Pulmonary artery endothelial cell (primary cell): ENCODE data around the gene CFHR5. TPM values are rescaled to one million over a fixed set of nuclear protein-coding genes. Genes with fewer than 3 reads are reported as not detected.
"Not testable (repeated sequence)": the region's sequence is repeated elsewhere in the genome, so short reads cannot be mapped to it uniquely, and the experiment has no call there.

Source experiments
- DNase-seq: peaks from one replicate; pipeline ENCODE4 v3.0.0-alpha.2; 2011; ENCODE audit warnings: low read depth, low spot score
- total RNA-seq: library from RNA; depleted of rRNA; stranded (reverse); fragments of >200 nt; gene quantifications from 2 replicates; pipeline ENCODE4 v1.2.3, GENCODE V29; 2014

Gene CFHR5
- not detected in 2 replicates for total RNA-seq

DNA sequence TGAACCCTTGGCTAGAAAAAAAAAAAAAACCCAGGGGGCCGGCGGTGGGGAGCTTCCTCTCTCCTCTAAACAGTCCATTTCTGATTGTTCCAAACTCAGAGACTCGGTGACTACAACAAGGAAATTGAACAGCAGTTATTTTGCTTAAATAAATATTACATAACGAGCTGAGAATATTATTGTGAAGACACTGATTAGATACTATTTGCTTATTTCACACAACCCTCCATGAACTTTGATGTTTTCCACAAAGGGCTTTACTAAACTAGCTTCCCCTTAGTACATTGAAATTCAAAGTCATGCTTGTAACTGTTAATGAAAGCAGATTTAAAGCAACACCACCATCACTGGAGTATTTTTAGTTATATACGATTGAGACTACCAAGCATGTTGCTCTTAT lies at the start of gene CFHR5:
TSS of gene CFHR5 (plus strand) at position 279 of the 400 bp plus-strand sequence. CDS start at position 388, 109 bp downstream.
- DNase-seq: no peak

DNA sequence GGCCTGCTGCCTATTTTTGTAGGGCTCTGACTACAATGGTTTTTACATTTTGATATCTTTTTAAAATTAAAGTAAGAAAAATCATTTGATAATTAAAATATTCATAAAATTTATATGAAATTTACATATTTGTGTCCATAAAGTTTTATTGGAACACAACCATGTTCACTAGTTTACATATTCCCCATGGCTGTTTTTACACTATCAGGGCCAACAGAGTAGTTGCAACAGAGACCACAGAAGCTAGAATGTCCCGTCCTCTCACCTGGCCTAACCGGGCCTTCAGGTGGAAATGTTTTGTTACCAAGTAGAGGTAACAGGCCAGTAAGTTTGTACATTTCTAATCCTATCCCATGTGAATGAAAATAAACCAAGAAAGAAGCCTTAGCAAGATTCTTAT lies 44.5 kb upstream of the CFHR5 start:
- not testable (repeated sequence) for DNase-seq

DNA sequence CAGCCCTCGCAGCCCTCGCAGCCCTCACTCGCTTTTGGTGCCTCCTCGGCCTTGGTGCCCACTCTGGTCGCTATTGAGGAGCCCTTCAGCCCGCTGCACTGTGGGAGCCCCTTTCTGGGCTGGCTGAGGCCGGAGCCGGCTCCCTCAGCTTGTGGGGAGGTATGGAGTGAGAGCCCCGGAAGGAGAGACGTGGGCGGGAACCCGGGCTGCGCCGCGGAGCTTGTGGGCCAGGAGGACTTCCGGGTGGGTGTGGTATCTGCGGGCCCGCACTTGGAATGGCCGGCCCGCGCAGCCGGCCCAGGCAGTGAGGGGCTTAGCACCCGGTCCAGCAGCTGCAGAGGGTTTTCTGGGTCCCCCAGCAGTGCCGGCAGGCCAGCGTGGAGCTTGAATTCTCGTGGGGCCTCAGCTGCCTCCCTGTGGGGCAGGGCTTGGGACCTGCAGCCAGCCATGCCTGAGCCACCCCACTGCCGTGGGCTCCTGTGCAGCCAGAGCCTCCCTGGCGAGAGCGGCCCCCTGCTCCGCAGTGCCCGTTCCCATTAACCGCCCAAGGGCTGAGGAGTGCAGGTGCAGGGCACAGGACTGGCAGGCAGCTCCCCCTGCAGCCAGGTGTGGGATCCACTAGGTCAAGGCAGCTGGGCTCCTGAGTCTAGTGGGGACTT lies 43.7 kb upstream of the CFHR5 start:
- DNase-seq: no peak

DNA sequence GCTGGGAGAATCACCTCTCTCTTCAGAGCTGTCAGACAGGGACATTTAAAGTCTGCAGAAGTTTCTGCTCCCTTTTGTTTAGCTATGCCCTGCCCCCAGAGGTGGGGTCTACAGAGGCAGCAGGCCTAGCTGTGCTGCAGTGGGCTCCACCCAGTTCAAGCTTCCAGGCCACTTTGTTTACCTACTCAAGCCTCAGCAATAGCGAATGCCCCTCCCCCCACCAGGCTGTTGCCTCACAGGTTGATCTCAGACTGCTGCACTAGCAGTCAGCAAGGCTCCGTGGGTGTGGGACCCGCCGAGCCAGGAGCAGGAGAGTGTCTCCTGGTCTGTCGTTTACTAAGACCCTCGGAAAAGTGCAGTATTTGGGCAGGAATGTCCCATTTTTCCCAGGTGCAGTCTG lies 35.9 kb upstream of the CFHR5 start:
- not testable (repeated sequence) for DNase-seq

DNA sequence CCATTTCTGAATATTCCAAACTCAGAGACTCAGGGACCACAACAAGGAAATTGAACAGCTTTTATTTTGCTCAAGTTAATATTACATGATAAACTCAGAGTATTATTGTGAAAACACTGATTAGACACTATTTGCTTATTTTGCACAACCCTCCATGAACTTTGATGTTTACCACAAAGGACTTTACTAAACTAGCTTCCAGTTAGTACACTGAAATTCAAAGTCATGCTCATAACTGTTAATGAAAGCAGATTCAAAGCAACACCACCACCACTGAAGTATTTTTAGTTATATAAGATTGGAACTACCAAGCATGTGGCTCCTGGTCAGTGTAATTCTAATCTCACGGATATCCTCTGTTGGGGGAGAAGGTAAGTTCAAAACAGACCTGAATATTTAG lies 33.8 kb upstream of the CFHR5 start, which contains the start of gene CFHR2:
TSS of gene CFHR2 (plus strand) at position 171 of the 400 bp plus-strand sequence. CDS start at position 314, 143 bp downstream.
- not testable (repeated sequence) for DNase-seq

DNA sequence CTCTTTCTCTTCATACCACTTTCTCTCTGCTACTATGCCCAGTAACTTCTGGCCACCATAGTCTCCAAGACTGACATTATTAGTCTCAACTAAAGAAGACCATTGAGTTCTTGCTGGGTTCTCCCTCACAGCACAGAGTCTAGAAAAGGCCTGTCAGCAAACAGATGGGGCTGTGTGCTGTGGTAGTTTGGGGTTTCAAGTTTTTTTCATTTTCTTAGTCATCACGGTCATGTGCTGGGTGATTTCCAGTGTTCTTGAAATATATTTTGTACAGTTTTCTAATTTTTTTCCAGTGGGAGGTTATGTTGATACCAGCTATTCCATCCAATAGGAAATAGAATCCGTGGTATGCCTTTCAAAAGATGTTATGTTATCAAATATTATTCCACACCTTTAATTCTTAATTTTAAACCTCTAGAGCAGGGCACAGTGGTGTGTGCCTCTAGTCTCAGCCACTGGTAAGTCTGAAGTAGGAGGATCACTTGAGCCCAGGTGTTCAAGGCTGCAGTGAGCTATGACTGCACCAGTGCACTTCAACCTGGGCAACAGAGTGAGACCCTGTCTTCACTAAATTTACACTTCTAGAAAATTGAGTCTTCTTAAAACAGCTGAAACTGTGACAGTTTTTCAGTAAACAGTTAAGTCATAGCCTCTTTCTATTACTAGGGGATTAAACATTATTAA lies 25.5 kb upstream of the CFHR5 start:
- DNase-seq: no peak

DNA sequence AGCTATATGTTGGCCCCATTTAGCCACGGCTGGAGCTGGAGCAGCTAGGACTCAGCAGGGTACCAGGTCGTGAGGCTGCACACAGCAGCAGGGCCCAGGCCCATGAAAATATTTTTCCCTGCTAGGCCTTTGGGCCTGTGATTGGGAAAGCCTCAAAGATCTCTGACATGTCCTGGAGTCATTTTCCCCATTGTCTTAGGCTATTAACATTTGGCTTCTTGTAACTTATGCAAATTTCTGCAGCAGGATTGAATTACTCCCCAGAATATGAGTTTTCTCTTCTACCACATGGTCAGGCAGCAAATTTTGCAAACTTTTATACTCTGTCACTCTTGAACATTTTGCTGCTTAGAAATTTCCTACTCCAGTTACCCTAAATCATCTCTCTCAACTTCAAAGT lies 22.6 kb upstream of the CFHR5 start:
- DNase-seq: no peak

DNA sequence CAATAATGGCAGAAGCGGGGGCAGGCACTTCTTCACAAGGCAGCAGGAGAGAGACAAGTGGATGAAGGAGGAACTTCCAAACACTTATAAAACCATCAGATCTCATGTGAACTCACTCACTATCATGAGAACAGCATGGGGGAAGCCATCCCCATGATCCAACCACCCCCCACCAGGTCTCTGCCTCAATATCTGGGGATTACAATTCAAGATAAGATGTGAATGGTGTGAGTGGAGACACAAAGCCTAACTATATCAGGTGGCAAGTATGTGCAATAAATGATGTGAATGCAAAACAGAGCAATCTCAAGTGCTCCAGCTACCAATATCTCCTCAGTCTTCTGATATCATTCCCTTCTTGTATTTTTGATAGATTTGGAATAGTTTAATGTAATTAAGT lies 21.4 kb upstream of the CFHR5 start:
- no peak for DNase-seq

DNA sequence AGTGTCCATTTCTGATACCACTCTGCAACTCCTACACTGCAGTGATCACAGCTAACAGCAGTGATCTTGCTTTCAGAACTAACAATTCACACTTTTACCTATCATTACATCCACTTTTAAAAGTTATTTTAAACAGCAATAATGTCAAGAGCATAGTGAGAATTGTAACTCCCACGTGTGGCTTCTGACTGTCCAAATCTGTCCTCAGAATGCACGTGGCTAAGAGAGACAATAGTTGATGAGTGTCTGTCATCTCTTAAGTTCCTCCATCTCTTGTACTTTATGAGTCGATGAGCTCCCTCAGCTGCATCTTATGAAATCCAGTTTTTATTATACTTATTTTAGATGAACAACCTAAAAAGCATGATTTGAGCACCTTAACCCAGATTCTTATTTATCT lies 16.5 kb upstream of the CFHR5 start:
- no peak for DNase-seq

DNA sequence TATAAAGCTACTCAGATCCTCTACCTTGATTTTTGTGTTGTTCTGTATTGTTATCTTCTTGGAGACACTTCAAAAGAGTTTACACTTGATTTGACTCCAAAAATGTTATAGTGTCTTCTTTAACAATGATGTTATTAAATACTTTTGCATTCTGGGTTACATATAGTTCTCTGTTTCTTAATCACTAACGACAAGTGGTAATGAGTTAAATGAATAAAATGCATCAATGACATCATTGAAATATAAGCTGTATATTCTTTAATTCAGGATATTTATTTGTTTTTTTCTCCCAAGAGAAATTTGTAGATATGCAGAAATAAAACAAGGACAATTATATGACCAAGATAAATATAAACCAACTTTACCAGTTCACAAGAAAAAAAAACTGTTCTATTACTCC lies 7.2 kb upstream of the CFHR5 start:
- no peak for DNase-seq

DNA sequence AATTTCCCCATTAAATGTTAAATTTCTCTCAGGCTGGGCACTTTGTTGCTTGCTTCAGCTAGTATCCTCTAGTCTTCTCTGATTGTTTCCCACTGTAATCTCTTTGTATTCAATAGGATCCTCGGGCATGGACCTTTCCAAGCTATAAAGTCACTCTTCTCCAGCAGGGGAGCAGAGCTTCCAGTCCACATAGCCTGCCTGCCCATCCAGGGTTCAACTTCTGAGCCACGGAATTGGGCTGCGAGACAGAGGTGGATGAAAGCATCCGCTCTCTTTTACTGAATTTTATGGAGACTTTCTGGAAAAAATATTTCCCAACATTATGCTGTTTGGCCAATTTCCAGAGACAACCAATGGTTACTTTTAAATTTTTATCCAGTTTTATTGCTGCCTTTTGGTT lies 1.1 kb upstream of the CFHR5 start:
- no peak for DNase-seq

DNA sequence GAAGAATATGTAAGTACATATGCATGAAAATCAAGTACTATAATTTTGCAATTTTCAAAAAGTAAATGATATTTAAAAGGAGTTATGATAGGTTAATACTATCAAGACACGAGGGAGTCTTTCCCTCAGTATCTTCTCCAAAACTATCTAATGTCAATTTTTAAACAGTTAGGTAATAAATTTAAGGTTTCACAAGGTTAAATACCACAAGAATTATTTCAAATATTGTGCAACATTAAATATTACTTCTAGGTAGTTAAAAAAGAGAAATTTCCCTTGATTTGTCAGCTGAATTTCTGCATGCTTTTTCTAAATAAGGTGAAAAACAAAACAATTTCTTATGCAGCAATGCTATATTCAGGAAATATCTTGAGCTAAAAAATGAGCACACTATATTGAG lies 3.5 kb downstream of the CFHR5 start:
- no peak for DNase-seq

DNA sequence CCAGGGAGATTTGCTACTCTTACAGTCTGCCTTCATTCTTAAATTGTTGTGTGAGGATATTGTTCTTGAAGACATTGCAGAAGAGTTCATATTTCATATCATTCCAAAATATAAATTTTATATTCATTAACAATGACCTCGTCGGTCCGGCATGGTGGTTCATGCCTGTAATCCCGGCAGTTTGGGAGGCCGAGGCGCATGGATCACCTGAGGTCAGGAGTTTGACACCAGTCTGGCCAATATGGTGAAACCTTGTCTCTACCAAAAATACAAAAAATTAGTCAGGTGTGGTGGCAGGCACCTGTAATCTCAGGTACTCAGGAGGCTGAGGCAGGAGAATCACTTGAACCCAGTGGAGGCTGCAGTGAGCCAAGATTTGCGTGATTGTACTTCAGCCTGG lies 4.9 kb downstream of the CFHR5 start:
- DNase-seq: not testable (repeated sequence)

DNA sequence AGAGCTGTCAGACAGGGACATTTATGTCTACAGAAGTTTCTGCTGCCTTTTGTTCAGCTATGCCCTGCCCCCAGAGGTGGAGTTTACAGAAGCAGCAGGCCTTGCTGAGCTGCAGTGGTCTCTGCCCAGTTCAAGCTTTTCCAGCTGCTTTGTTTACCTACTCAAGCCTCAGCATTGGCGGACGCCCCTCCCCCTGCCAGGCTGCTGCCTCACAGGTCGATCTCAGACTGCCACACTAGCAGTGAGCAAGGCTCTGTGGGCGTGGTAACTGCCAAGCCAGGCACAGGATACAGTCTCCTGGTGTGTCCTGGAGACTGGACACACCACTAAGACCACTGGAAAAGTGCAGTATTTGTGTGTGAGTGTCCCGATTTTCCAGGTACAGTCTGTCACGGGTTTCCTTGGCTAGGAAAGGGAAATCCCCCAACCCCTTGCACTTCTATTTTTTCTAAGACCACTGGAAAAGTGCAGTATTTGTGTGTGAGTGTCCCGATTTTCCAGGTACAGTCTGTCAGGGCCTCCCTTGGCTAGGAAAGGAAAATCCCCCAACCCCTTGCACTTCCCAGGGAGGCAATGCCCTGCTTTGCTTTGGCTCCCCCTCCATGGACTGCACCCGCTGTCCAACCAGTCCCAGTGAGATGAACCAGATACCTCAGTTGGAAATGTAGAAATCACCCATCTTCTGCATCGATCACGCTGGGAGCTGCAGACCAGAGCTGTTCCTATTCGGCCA lies 14.7 kb downstream of the CFHR5 start:
- not testable (repeated sequence) for DNase-seq

DNA sequence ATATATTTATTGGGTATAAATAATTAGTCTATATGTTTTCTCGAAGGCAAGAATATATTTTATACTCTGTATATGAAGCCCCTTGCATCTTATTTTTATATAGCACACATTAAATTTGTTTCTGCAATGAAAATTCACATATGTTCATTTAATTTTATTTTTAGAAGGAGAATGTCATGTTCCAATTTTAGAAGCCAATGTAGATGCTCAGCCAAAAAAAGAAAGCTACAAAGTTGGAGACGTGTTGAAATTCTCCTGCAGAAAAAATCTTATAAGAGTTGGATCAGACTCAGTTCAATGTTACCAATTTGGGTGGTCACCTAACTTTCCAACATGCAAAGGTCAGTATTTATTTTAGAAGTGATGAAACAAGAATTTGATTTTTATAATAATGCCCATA lies 16.6 kb downstream of the CFHR5 start:
- no peak for DNase-seq

DNA sequence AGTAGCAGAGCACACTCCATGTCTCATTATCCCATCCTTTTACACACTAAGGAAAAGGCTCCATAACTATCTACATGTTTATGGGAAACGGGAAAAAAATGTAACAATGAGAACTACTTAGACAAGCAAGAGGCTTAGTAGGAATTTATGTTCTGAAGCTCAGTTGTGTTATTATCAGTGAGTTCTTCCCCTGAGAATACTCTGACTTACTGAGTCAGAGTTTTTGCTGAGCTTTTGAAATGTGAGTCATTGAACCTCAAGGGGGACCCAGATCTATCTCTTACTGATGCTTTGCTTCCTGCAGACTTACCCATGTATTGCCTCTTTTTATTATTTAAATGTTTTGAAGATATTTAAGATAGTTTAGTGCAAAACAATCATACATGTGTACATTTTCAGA lies 20.1 kb downstream of the CFHR5 start:
- DNase-seq: no peak

DNA sequence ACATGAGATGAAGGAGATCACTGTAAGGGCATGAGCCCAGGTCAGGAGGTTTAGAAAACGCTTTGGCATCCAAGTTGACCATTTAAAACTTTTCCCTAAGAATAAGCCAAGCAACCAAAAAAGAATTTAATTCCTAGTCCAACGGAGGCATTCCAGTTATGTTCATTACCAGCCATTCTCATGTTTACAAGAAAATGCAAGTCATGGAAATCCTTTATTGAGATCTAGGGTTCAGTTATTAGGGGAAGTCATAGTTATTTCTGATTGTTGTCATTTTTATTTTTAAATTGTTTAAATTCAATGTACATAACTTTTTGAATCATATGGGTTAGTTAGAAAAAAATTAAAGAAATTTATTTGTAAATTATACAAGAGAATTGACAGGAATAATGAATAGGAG lies 24.5 kb downstream of the CFHR5 start:
- DNase-seq: no peak

DNA sequence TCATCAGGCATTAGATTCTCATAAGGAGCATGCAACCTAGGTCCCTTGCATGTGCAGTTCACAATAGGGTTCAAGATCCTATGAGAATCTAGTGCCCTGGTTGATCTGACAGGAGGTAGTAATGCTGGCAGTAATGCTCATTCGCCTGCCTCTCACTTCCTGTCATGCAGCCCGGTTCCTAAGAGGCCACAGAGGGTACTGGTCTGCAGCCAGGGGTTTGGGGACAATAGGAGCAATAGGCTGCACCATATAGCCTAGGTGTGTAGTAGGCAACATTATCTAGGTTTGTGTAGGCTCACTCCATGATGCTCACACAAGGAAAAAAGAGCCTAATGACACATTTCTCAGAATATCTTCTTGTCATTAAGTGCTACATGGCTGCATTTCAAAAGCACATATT lies 25.8 kb downstream of the CFHR5 start:
- no peak for DNase-seq

DNA sequence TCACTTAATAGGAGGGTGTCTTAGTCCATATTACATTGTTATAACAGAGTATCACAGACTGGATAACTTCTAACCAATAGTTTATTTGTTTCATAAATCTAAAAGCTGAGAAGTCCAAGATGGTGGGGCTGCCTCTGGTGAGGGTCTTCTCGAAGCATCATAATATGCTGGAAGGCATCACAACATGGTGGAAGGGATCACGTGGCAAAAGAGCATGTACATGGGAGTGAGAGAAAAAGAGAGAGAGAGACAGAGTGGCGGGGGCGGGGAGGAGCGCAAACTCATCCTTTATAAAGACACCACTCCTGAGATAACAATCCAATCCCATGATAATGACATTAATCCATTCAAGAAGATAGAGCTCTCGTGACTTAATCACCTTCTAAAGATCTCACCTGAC lies 31.5 kb downstream of the CFHR5 start:
- DNase-seq: no peak

DNA sequence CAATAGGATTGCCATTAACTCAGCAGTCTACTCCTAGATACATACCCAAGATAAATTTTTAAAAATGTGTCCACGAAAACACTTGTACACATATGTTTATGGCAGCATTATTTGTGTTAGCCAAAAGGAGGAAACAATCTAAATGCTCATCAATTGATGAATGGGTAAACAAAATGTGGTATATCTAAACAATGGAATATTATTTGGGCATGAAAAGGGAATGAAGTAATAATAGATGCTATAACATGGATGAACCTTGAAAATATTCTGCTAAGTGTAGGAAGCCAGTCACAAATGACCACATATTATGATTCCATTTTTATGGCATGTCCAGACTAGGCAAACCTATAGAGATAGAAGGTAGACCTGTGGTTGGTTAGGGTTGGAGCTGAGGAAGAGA lies 34.3 kb downstream of the CFHR5 start:
- DNase-seq: no peak

DNA sequence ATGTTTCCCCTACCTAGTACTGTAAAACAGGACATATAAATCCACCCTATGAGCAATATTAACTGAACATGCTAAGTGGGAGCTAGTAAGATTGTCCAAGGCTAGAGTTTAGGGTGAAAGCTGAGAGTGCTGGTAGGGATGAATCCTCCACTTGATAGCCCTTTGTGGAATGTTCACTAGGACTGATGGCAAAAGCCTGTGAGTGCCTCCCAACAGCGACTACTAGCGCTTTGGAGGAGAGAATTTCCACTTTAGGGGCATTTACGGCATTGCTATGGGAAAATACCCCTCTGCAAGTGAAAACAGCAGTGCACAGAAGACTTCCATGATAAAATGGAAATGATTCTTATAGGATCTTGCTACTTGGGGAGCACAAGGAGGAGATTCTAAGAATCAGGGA lies 35.9 kb downstream of the CFHR5 start:
- DNase-seq: no peak

DNA sequence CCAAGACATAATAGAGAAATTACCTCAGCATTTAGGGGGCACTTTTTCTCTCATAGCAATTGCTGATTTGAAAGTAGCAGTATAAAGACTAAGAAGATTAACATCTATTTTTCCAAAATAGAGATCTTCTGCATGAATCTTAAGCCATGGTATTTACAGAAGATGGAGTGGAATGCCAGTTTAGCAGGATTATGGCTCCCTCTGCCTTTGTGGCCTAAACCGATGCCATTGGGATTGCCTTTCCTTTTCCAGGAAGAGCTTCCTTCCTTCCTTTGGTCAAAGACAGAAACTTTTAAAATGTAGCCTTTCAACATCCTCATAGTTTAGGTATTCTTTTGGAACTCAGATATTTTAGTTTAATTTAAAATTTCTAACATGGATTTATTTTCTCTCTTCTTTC lies 39.4 kb downstream of the CFHR5 start:
- no peak for DNase-seq
